ENCODE measurements around the gene MME. TPM values are rescaled to one million over a fixed set of nuclear protein-coding genes. Genes with fewer than 3 reads are reported as not detected.

MME gene
- total and polyA plus RNA-seq, 2 donors: 7.7 to 59.3 TPM

GRCh38 chr3:155178810-155179436 is 98.8 kb downstream of the MME start:
- Histone ChIP-seq H3K4me1 (ENCODE audit: insufficient read depth) (no peaks in the 10 kb centered on the region), H3K36me3 (ENCODE audit: insufficient read depth) (no peaks in the 10 kb centered on the region), H3K27ac (ENCODE audit: low read depth) (no peak overlapping the region), H3K4me3 (ENCODE audit: low read depth, low read length) (no peak overlapping the region)
- DNase-seq (ENCODE audit: extremely low spot score): no peak
- 85% methylated on average over 3 of the region's 3 CpGs for WGBS

GRCh38 chr3:155179437-155179827 is 99.3 kb downstream of the MME start:
- no peak for DNase-seq (ENCODE audit: extremely low spot score)
- Histone ChIP-seq H3K36me3 (ENCODE audit: insufficient read depth) (no peaks in the 10 kb centered on the region), H3K4me1 (ENCODE audit: insufficient read depth) (no peaks in the 10 kb centered on the region), H3K27ac (ENCODE audit: low read depth) (no peak overlapping the region), H3K4me3 (ENCODE audit: low read depth, low read length) (no peak overlapping the region)
- WGBS: 68% methylated on average over 2 of the region's 2 CpGs

- Histone ChIP-seq H3K36me3 (ENCODE audit: insufficient read depth) (no peaks in the 10 kb centered on the region), H3K27ac (ENCODE audit: low read depth) (no peak overlapping the region), H3K4me3 (ENCODE audit: low read depth, low read length) (no peak overlapping the region), H3K4me1 (ENCODE audit: insufficient read depth) (no peaks in the 10 kb centered on the region)
- no peak for DNase-seq (ENCODE audit: extremely low spot score)
- 78% methylated on average over 5 of the region's 5 CpGs for WGBS
Measured at GRCh38 chr3:155179966-155180757, 100.0 kb downstream of the MME start.

GRCh38 chr3:155182467-155182866 is 102.3 kb downstream of the MME start:
- DNase-seq (ENCODE audit: extremely low spot score): no peak
- Histone ChIP-seq H3K27ac (ENCODE audit: low read depth) (no peak overlapping the region), H3K4me1 (ENCODE audit: insufficient read depth) (no peaks in the 10 kb centered on the region), H3K4me3 (ENCODE audit: low read depth, low read length) (no peak overlapping the region), H3K36me3 (ENCODE audit: insufficient read depth) (no peaks in the 10 kb centered on the region)
- 96% methylated on average over 1 of the region's 1 CpG for WGBS

- H3K27ac ChIP-seq (ENCODE audit: low read depth): no peak overlapping the region
- no peaks in the 10 kb centered on the region for H3K36me3 ChIP-seq (ENCODE audit: insufficient read depth)
- no peaks in the 10 kb centered on the region for H3K4me1 ChIP-seq (ENCODE audit: insufficient read depth)
- H3K4me3 ChIP-seq (ENCODE audit: low read depth, low read length): no peak overlapping the region
- no peak for DNase-seq (ENCODE audit: extremely low spot score)
- 71% methylated on average over 1 of the region's 1 CpG for WGBS
Measured at GRCh38 chr3:155184011-155184410, 103.9 kb downstream of the MME start.

GRCh38 chr3:155185631-155186071 is 105.5 kb downstream of the MME start:
- H3K4me1 ChIP-seq (ENCODE audit: insufficient read depth): no peaks in the 10 kb centered on the region
- DNase-seq (ENCODE audit: extremely low spot score): no peak
- no peak overlapping the region for H3K27ac ChIP-seq (ENCODE audit: low read depth)
- no peak overlapping the region for H3K4me3 ChIP-seq (ENCODE audit: low read depth, low read length)
- over 99% methylated on average over 2 of the region's 2 CpGs for whole genome bisulfite sequencing
- no peaks in the 10 kb centered on the region for H3K36me3 ChIP-seq (ENCODE audit: insufficient read depth)

- no peak overlapping the region for H3K27ac ChIP-seq (ENCODE audit: low read depth)
- WGBS: 63% methylated on average over 2 of the region's 2 CpGs
Measured at GRCh38 chr3:155188031-155188430, 107.9 kb downstream of the MME start.

GRCh38 chr3:155189478-155189877 is 109.4 kb downstream of the MME start:
- no peaks in the 10 kb centered on the region for H3K36me3 ChIP-seq (ENCODE audit: insufficient read depth)
- no peak for DNase-seq (ENCODE audit: extremely low spot score)
- H3K4me1 ChIP-seq (ENCODE audit: insufficient read depth): no peaks in the 10 kb centered on the region
- H3K4me3 ChIP-seq (ENCODE audit: low read depth, low read length): no peak overlapping the region
- no peak overlapping the region for H3K27ac ChIP-seq (ENCODE audit: low read depth)
- 97% methylated on average over 4 of the region's 4 CpGs for WGBS

More at GRCh38 chr3:155188031-155188430, 107.9 kb downstream of the MME start:
- Histone ChIP-seq H3K4me3 (ENCODE audit: low read depth, low read length) (no peak overlapping the region), H3K4me1 (ENCODE audit: insufficient read depth) (no peaks in the 10 kb centered on the region), H3K36me3 (ENCODE audit: insufficient read depth) (no peaks in the 10 kb centered on the region)
- DNase-seq (ENCODE audit: extremely low spot score): no peak

- H3K4me3 ChIP-seq (ENCODE audit: low read depth, low read length): no peak overlapping the region
- H3K27ac ChIP-seq (ENCODE audit: low read depth): no peak overlapping the region
- H3K36me3 ChIP-seq (ENCODE audit: insufficient read depth): no peaks in the 10 kb centered on the region
- no peaks in the 10 kb centered on the region for H3K4me1 ChIP-seq (ENCODE audit: insufficient read depth)
- no peak for DNase-seq (ENCODE audit: extremely low spot score)
Measured at GRCh38 chr3:155190691-155191090, 110.6 kb downstream of the MME start.

- 82% methylated on average over 2 of the region's 2 CpGs for whole genome bisulfite sequencing
- Histone ChIP-seq H3K4me3 (ENCODE audit: low read depth, low read length) (no peak overlapping the region), H3K27ac (ENCODE audit: low read depth) (no peak overlapping the region), H3K36me3 (ENCODE audit: insufficient read depth) (no peaks in the 10 kb centered on the region), H3K4me1 (ENCODE audit: insufficient read depth) (no peaks in the 10 kb centered on the region)
- no peak for DNase-seq (ENCODE audit: extremely low spot score)
Measured at GRCh38 chr3:155192957-155193746, 113.0 kb downstream of the MME start.

- 99% methylated on average over 2 of the region's 2 CpGs for WGBS
- Histone ChIP-seq H3K4me1 (ENCODE audit: insufficient read depth) (no peaks in the 10 kb centered on the region), H3K27ac (ENCODE audit: low read depth) (no peak overlapping the region), H3K4me3 (ENCODE audit: low read depth, low read length) (no peak overlapping the region), H3K36me3 (ENCODE audit: insufficient read depth) (no peaks in the 10 kb centered on the region)
- no peak for DNase-seq (ENCODE audit: extremely low spot score)
Measured at GRCh38 chr3:155193868-155194267, 113.7 kb downstream of the MME start.

- H3K36me3 ChIP-seq (ENCODE audit: insufficient read depth): no peaks in the 10 kb centered on the region
- no peak for DNase-seq (ENCODE audit: extremely low spot score)
- H3K4me3 ChIP-seq (ENCODE audit: low read depth, low read length): no peak overlapping the region
- no peak overlapping the region for H3K27ac ChIP-seq (ENCODE audit: low read depth)
- no peaks in the 10 kb centered on the region for H3K4me1 ChIP-seq (ENCODE audit: insufficient read depth)
- WGBS: 84% methylated on average over 8 of the region's 8 CpGs
Measured at GRCh38 chr3:155194973-155195957, 115.1 kb downstream of the MME start.

All from urinary bladder (tissue), 4 donors.